Osteoblast (primary cell): Measurements from ENCODE around the gene SUN3. TPM values are rescaled to one million over a fixed set of nuclear protein-coding genes. Genes with fewer than 3 reads are reported as not detected.

Source experiments
- DNase-seq: peaks from one replicate; pipeline ENCODE4 v3.0.0; 2011; ENCODE audit warnings: low spot score, mixed read lengths; ENCODE audit not compliant: insufficient read length; ENCODE audit errors: missing footprints
- H2AFZ ChIP-seq: 2 replicates; pipeline ENCODE4 v1.6.0; 2011; ENCODE audit warnings: mild to moderate bottlenecking, low read length
- H3K27ac ChIP-seq: 2 replicates; pipeline ENCODE4 v1.5.1; 2011; ENCODE audit warnings: mild to moderate bottlenecking, low read depth, low read length, moderate library complexity
- H3K27me3 ChIP-seq: 2 replicates; pipeline ENCODE4 v1.6.0; 2012; ENCODE audit warnings: mild to moderate bottlenecking, control low read depth, inconsistent platforms, low read length, moderate library complexity; ENCODE audit not compliant: insufficient read depth
- H3K36me3 ChIP-seq: 2 replicates; pipeline ENCODE4 v1.5.1; 2011; ENCODE audit warnings: mild to moderate bottlenecking, low read length, control low read depth, moderate library complexity; ENCODE audit not compliant: insufficient read depth
- H3K4me1 ChIP-seq: 2 replicates; pipeline ENCODE4 v1.5.1; 2011; ENCODE audit warnings: mild to moderate bottlenecking, low read length, control low read depth, moderate library complexity; ENCODE audit not compliant: insufficient read depth
- H3K4me2 ChIP-seq: 2 replicates; pipeline ENCODE4 v1.6.0; 2011; ENCODE audit warnings: mild to moderate bottlenecking, low read length; ENCODE audit not compliant: insufficient read depth
- H3K4me3 ChIP-seq: fragments of 200-600 bp; sonication (generic); 3 replicates; pipeline ENCODE4 v1.5.1; 2012; ENCODE audit warnings: mild to moderate bottlenecking, low read length, inconsistent platforms; ENCODE audit not compliant: insufficient read depth
- H3K79me2 ChIP-seq: 2 replicates; pipeline ENCODE4 v1.6.0; 2012; ENCODE audit warnings: mild to moderate bottlenecking, low read length, control low read depth, inconsistent platforms; ENCODE audit not compliant: insufficient read depth
- H3K9me3 ChIP-seq: 2 replicates; pipeline ENCODE4 v1.5.1; 2011; ENCODE audit warnings: low read depth, low read length, control low read depth
- H4K20me1 ChIP-seq: 2 replicates; pipeline ENCODE4 v1.6.0; 2012; ENCODE audit warnings: mild to moderate bottlenecking, low read length, control low read depth; ENCODE audit not compliant: insufficient read depth
- CTCF ChIP-seq: IDR thresholded peaks from 2 replicates; pipeline ENCODE4 v1.5.1; 2011; ENCODE audit warnings: mild to moderate bottlenecking, low read depth, low read length, moderate library complexity; ENCODE audit errors: extremely low read depth
- total RNA-seq: library from RNA; depleted of rRNA; stranded (reverse); fragments of >200 nt; gene quantifications from 2 replicates; pipeline ENCODE4 v1.2.3, GENCODE V29; 2012

SUN3 gene
- total RNA-seq, 1 donor: not detected

GRCh38 chr7:47949703-47950102 is 79.2 kb downstream of the SUN3 start:
- Histone ChIP-seq H3K36me3 (no peaks in the 10 kb centered on the region), H3K27me3 (no peaks in the 10 kb centered on the region), H3K9me3 (no peaks in the 10 kb centered on the region), H2AFZ (no peak overlapping the region), H4K20me1 (no peaks in the 10 kb centered on the region), H3K4me1 (peaks cover 4% of the 10 kb centered on the region), H3K79me2 (no peaks in the 10 kb centered on the region), H3K27ac (no peak overlapping the region), H3K4me2 (no peak overlapping the region), H3K4me3 (no peak overlapping the region)
- no peak for DNase-seq
- TF ChIP-seq CTCF: no peak

DNA sequence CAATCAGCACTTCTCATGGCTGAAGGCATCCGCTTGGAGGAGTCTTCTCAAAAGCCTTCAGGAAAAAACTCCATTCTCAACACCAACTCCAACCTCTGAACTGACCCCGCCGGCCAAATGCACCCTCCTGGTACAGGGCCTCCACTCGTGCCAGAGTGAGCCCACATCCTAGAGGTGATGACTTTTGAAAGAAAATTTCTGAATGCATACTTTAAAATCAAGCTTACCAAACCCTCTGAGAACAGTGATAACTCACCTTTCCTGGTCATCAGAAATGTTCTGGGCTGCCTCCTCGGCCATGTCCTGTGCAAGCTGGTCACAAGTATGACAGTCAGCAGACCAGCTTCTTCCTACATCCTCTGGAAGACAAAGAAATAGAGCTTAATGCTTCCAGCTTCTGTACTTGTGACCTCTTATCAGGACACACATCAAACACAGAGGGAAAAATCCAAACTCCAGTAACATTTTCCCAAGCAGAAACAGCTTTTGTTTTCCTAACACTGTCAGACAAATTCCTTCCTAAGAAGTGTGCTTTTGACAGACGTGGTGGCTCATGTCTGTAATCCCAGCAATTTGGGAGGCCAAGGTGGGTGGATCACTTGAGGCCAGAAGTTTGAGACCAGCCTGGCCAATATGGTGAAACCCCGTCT is 80.6 kb downstream of the SUN3 start, which contains the start of gene PKD1L1:
Gene PKD1L1 (minus strand): TSS at position 326 of the 650 bp plus-strand sequence. CDS start 26 bp downstream, at position 300.
- Histone ChIP-seq H4K20me1 (no peaks in the 10 kb centered on the region), H3K4me2 (no peak within 1 kb of the TSS), H3K9me3 (no peaks in the 10 kb centered on the region), H3K27me3 (no peaks in the 10 kb centered on the region), H2AFZ (peak within 1 kb of the TSS; percentile 7), H3K4me3 (no peak within 1 kb of the TSS), H3K36me3 (no peaks in the 10 kb centered on the region), H3K79me2 (no peaks in the 10 kb centered on the region), H3K27ac (no peak within 1 kb of the TSS), H3K4me1 (peaks cover 10% of the 10 kb centered on the region)
- no peak for DNase-seq
- TF ChIP-seq CTCF: no peak

DNA sequence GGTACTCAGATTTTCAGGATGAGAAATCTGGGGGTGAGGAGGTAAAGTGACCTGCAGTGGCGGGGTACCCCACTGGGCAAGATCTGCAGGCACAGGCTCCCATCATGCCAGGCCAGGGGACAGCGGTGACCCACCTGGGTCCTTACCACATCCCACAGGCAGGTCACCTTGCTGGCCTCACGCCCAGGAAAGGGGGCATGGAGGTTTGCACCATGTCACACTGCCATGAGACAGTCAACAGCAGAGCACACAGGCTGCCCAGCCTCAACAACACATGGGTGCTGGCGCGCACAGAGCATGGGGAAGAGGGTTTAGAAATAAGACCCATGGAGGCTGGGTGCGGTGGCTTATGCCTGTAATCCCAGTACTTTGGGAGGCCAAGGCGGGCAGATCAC is 81.6 kb downstream of the SUN3 start:
- Histone ChIP-seq H3K9me3 (no peaks in the 10 kb centered on the region), H3K36me3 (no peaks in the 10 kb centered on the region), H4K20me1 (no peaks in the 10 kb centered on the region), H3K4me3 (no peak overlapping the region), H3K4me1 (peaks cover 11% of the 10 kb centered on the region), H3K79me2 (no peaks in the 10 kb centered on the region), H3K4me2 (no peak overlapping the region), H2AFZ (no peak overlapping the region), H3K27me3 (no peaks in the 10 kb centered on the region), H3K27ac (no peak overlapping the region)
- TF ChIP-seq CTCF: no peak
- DNase-seq: no peak

GRCh38 chr7:47946581-47947354 is 82.1 kb downstream of the SUN3 start:
- Histone ChIP-seq H3K4me3 (no peak overlapping the region), H3K9me3 (no peaks in the 10 kb centered on the region), H2AFZ (peak overlapping the region; percentile 20), H3K79me2 (no peaks in the 10 kb centered on the region), H3K4me2 (no peak overlapping the region), H3K27me3 (no peaks in the 10 kb centered on the region), H3K27ac (no peak overlapping the region), H3K4me1 (peaks cover 16% of the 10 kb centered on the region), H4K20me1 (no peaks in the 10 kb centered on the region), H3K36me3 (no peaks in the 10 kb centered on the region)
- no peak for TF ChIP-seq CTCF
- DNase-seq: no peak
